ENCODE measurements around the gene GRAMD2B.

Gene GRAMD2B

DNA sequence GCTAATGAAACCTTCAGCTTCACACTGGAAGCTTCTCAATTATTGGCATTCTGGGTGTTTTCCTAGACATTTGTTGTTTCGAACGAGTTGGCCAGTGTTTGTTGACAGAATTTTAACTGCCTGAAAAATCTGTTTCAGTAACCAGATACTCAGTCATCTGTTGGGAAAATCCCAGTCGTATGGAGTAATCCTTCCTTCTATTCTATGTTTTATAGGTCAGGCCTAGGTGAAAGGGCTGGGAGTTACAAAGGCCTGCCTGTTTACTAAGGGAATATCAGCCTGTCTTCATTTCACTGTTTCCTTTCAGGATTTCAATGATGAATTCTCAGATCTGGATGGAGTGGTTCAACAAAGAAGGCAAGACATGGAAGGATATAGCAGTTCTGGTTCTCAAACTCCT lies 59.9 kb downstream of the GRAMD2B start:
- no peak overlapping the region for H3K4me3 ChIP-seq (ENCODE audit: low read depth in 1 of 2, low read length in 2 of 2)
- peaks cover 52% of the 10 kb centered on the region for H3K36me3 ChIP-seq (ENCODE audit: insufficient read depth, low read length)
- H3K9ac ChIP-seq (ENCODE audit: low read length): no peak overlapping the region
- H3K27ac ChIP-seq (ENCODE audit: low read depth, low read length): no peak overlapping the region
- peaks cover 28% of the 10 kb centered on the region for H3K4me1 ChIP-seq (ENCODE audit: insufficient read depth, low read length)
- no peaks in the 10 kb centered on the region for H3K9me3 ChIP-seq (ENCODE audit: low read length)
- H3K27me3 ChIP-seq (ENCODE audit: control insufficient read depth in 1 of 2, insufficient read depth in 2 of 2, low read length in 2 of 2): no peaks in the 10 kb centered on the region

DNA sequence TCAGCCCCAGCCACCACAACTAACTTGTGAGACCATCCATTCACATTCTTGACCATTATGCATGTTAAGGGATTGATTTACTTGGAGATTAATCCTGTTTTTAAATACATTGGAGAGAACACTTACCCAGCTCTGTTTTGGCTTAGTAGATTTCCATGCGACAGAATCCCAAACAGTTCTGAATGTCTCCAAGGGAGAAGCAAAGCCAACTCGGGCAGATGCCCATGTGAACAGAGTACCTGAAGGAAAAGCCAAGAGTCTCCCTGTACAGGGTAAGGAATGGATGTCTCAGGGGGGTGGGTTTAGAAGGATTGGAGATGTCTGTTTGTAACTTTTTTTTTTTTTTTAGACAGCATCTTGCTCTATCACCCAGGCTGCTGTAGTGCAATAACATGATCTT lies 61.0 kb downstream of the GRAMD2B start:
- H3K36me3 ChIP-seq (ENCODE audit: insufficient read depth, low read length): peaks cover 62% of the 10 kb centered on the region
- H3K9ac ChIP-seq (ENCODE audit: low read length): no peak overlapping the region
- no peaks in the 10 kb centered on the region for H3K9me3 ChIP-seq (ENCODE audit: low read length)
- no peaks in the 10 kb centered on the region for H3K27me3 ChIP-seq (ENCODE audit: control insufficient read depth in 1 of 2, insufficient read depth in 2 of 2, low read length in 2 of 2)
- H3K27ac ChIP-seq (ENCODE audit: low read depth, low read length): no peak overlapping the region
- peaks cover 28% of the 10 kb centered on the region for H3K4me1 ChIP-seq (ENCODE audit: insufficient read depth, low read length)
- H3K4me3 ChIP-seq (ENCODE audit: low read depth in 1 of 2, low read length in 2 of 2): no peak overlapping the region

DNA sequence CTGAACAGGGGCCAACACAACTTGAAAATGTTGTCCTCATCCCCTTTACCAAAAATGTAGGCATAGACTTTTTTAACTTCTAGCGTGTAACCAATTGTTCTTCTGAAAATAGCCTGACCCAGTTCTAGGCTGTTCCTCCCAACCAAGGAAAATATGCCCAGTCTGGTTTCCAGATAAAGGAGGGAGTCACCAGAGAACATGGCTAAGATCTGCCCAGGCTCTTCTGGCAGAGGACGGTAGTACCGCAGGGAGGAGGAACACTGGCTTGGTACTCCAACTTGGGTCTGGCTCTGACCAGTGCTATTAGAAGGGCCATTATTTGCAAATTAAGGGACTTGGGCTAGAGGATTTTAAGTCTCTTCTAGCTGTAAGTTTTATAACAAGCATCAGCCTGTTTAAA lies 63.1 kb downstream of the GRAMD2B start:
- peaks cover 64% of the 10 kb centered on the region for H3K36me3 ChIP-seq (ENCODE audit: insufficient read depth, low read length)
- peaks cover 20% of the 10 kb centered on the region for H3K4me1 ChIP-seq (ENCODE audit: insufficient read depth, low read length)
- H3K9me3 ChIP-seq (ENCODE audit: low read length): no peaks in the 10 kb centered on the region
- no peak overlapping the region for H3K4me3 ChIP-seq (ENCODE audit: low read depth in 1 of 2, low read length in 2 of 2)
- no peak overlapping the region for H3K9ac ChIP-seq (ENCODE audit: low read length)
- no peaks in the 10 kb centered on the region for H3K27me3 ChIP-seq (ENCODE audit: control insufficient read depth in 1 of 2, insufficient read depth in 2 of 2, low read length in 2 of 2)
- H3K27ac ChIP-seq (ENCODE audit: low read depth, low read length): no peak overlapping the region

DNA sequence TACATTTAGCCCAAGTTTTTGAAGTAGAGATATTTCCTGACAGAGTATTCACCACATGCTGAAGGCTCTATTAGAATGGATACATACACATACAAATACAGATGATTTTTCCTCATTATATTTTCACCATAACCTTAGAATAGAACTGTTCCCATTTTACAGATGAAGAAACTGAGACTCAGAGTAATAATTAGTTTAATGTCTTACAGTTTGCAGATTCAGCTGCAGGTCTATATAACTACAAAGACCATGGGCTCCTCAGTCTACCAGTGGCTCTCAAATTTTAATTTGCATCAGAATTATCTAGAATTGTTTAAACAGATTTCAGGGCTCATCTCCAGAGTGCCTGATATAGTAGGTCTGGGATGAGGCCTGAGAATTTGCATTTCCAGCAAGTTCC lies 64.4 kb downstream of the GRAMD2B start:
- H3K4me1 ChIP-seq (ENCODE audit: insufficient read depth, low read length): peaks cover 13% of the 10 kb centered on the region
- peaks cover 71% of the 10 kb centered on the region for H3K36me3 ChIP-seq (ENCODE audit: insufficient read depth, low read length)
- H3K9ac ChIP-seq (ENCODE audit: low read length): no peak overlapping the region
- no peak overlapping the region for H3K4me3 ChIP-seq (ENCODE audit: low read depth in 1 of 2, low read length in 2 of 2)
- H3K27ac ChIP-seq (ENCODE audit: low read depth, low read length): no peak overlapping the region
- no peaks in the 10 kb centered on the region for H3K27me3 ChIP-seq (ENCODE audit: control insufficient read depth in 1 of 2, insufficient read depth in 2 of 2, low read length in 2 of 2)
- no peaks in the 10 kb centered on the region for H3K9me3 ChIP-seq (ENCODE audit: low read length)

DNA sequence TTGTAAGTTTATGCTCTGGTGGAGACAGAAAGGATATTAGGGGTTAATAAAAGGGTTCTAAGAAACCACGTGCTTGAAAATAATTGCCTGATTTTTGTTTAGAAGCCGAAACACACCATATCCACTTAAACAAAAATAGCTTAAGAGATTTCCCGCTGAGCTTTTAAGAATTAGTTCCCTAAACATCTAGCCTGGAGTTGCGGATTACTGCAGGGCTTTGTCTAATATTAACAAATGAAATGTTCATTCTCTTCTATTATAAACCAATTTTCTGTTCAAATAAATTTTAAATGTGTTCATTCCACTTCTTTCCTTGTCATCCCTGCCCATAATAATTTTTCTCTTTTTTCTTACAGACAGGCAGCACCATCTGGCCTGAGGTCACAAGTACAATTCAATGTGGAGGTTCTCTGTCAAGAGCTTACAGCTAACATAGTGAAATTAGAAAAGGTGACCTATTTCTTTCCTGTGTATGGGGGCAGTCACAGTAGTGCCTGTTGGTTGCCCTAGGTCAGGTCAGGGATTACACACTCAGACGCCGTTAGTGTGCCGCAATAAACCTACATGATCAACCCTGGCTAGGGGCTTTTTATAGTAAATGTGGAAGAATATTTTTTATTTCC lies 65.3 kb downstream of the GRAMD2B start:
- H3K9ac ChIP-seq (ENCODE audit: low read length): no peak overlapping the region
- no peaks in the 10 kb centered on the region for H3K27me3 ChIP-seq (ENCODE audit: control insufficient read depth in 1 of 2, insufficient read depth in 2 of 2, low read length in 2 of 2)
- no peak overlapping the region for H3K27ac ChIP-seq (ENCODE audit: low read depth, low read length)
- peaks cover 76% of the 10 kb centered on the region for H3K36me3 ChIP-seq (ENCODE audit: insufficient read depth, low read length)
- peaks cover 4% of the 10 kb centered on the region for H3K4me1 ChIP-seq (ENCODE audit: insufficient read depth, low read length)
- H3K9me3 ChIP-seq (ENCODE audit: low read length): no peaks in the 10 kb centered on the region
- no peak overlapping the region for H3K4me3 ChIP-seq (ENCODE audit: low read depth in 1 of 2, low read length in 2 of 2)

DNA sequence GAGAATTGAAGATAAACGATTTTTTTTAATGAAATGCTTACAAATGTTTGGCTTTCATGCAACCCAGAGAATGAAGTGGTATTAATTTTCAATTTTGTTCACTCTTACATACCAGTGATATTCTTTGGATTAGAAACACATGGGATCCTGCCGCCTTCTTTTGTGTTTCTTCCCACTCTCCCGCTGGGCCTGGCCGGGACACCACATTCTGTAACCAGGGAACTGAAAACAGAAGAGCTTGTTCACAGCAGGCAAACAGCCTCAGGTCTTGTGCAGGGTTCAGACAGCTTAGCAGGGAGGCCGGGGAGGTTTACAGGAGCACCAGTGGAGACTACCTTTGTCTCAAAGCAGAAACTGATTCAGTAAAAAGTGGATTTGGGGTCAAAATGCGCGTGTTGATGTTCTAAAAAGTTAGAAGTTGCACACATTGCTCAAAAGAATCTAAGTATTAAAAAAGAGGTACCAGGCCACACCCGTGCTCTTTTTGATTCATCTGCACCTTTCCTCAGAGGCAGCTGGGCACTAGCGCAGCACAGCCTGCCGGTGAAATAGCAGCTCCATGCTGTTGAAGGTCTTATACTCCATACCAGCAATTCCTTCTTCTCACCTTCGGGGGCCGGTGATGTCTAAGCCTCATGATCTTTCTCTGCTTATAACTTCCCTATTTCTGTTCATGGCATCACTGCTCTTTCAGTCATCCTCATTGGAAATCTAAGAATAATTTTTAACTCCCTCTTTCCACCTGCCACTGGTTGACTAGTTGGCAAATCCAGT lies 67.1 kb downstream of the GRAMD2B start:
- H3K4me1 ChIP-seq (ENCODE audit: insufficient read depth, low read length): peaks cover 4% of the 10 kb centered on the region
- peaks cover 64% of the 10 kb centered on the region for H3K36me3 ChIP-seq (ENCODE audit: insufficient read depth, low read length)
- H3K27ac ChIP-seq (ENCODE audit: low read depth, low read length): no peak overlapping the region

DNA sequence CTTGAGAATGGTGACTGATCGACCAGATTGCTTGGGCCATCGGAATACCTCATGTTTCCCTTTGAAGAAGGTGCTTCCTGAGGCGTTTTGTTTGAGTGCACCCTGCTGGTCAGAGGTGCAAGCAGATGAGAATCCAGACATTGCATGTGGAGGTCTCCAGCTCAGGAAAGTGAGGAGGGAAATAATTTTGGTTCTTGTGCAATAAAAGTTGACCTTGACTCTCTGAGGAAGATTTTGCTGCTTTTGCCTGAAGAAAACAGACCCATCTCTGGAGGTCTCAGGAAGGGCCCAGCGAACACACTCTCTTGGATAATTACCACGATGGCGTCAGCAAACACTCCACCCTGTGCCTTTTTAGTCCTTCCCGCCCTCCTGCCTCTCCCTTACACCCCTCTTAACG lies 69.7 kb downstream of the GRAMD2B start:
- H3K9ac ChIP-seq (ENCODE audit: low read length): no peak overlapping the region
- H3K27me3 ChIP-seq (ENCODE audit: control insufficient read depth in 1 of 2, insufficient read depth in 2 of 2, low read length in 2 of 2): no peaks in the 10 kb centered on the region
- H3K9me3 ChIP-seq (ENCODE audit: low read length): no peaks in the 10 kb centered on the region
- peaks cover 4% of the 10 kb centered on the region for H3K4me1 ChIP-seq (ENCODE audit: insufficient read depth, low read length)
- H3K36me3 ChIP-seq (ENCODE audit: insufficient read depth, low read length): peaks cover 38% of the 10 kb centered on the region
- no peak overlapping the region for H3K27ac ChIP-seq (ENCODE audit: low read depth, low read length)
- no peak overlapping the region for H3K4me3 ChIP-seq (ENCODE audit: low read depth in 1 of 2, low read length in 2 of 2)

More for the DNA sequence above, 67.1 kb downstream of the GRAMD2B start:
- H3K4me3 ChIP-seq (ENCODE audit: low read depth in 1 of 2, low read length in 2 of 2): no peak overlapping the region
- H3K9me3 ChIP-seq (ENCODE audit: low read length): no peaks in the 10 kb centered on the region
- H3K27me3 ChIP-seq (ENCODE audit: control insufficient read depth in 1 of 2, insufficient read depth in 2 of 2, low read length in 2 of 2): no peaks in the 10 kb centered on the region
- H3K9ac ChIP-seq (ENCODE audit: low read length): no peak overlapping the region

DNA sequence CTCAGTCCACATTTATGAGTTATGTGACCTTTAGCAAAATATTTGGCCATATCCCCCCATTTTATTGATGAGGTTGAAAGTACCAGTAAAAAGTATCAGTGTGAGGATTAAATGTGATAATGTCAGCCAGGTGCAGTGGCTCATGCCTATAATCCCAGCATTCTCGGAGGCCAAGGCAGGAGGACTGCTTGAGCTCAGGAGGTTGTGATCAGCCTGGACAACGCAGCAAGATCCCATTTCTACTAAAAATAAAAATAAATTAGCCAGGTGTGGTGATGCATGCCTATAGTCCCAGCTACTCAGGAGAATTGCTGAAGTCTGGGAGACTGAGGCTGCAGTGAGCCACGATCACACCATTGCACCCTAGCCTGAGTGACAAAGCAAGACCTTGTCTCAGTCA lies 71.2 kb downstream of the GRAMD2B start:
- no peak overlapping the region for H3K27ac ChIP-seq (ENCODE audit: low read depth, low read length)

DNA sequence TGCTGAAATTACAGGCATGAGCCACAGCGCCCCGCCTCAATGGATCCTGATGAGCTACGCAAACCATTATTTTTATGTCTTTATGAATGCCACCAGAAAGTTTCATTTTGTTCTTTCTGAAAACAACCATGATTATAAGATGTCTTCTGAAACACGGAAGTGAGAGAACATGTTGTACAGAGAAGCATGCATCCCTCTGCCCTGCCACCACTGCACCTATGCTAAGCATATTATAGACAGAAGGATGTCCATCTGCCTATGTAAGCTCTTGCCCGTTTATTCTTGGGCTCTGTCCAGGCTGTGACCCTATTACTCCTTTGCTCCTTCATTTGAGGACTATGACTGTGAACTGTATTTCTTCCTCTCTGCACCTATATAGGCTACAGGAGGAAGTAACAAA lies 74.3 kb downstream of the GRAMD2B start:
- Histone ChIP-seq H3K36me3 (ENCODE audit: insufficient read depth, low read length) (peaks cover 5% of the 10 kb centered on the region), H3K9ac (ENCODE audit: low read length) (no peak overlapping the region), H3K27me3 (ENCODE audit: control insufficient read depth in 1 of 2, insufficient read depth in 2 of 2, low read length in 2 of 2) (no peaks in the 10 kb centered on the region), H3K4me1 (ENCODE audit: insufficient read depth, low read length) (no peaks in the 10 kb centered on the region), H3K4me3 (ENCODE audit: low read depth in 1 of 2, low read length in 2 of 2) (no peak overlapping the region), H3K9me3 (ENCODE audit: low read length) (no peaks in the 10 kb centered on the region), H3K27ac (ENCODE audit: low read depth, low read length) (no peak overlapping the region)

More for the DNA sequence above, 71.2 kb downstream of the GRAMD2B start:
- Histone ChIP-seq H3K36me3 (ENCODE audit: insufficient read depth, low read length) (peaks cover 25% of the 10 kb centered on the region), H3K4me1 (ENCODE audit: insufficient read depth, low read length) (peaks cover 4% of the 10 kb centered on the region), H3K9me3 (ENCODE audit: low read length) (no peaks in the 10 kb centered on the region), H3K27me3 (ENCODE audit: control insufficient read depth in 1 of 2, insufficient read depth in 2 of 2, low read length in 2 of 2) (no peaks in the 10 kb centered on the region), H3K4me3 (ENCODE audit: low read depth in 1 of 2, low read length in 2 of 2) (no peak overlapping the region), H3K9ac (ENCODE audit: low read length) (no peak overlapping the region)

DNA sequence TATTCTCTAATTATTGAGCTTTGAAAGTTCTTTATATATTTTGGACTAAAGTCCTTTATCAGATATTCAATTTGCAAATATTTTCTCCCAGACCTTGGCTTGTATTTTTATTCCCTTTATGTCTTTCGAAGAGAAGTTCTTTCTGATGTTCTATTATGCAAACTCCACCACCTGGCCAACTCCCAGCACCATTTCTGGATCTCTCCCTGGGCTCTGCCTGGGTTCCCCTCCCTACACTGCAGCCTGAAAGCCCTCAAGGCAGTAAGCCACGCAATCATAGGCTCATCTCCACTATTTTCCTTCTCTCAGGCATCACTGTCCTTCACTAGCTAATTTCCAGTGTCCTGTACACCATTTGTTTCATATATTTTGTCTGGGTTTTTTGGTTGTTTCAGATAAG lies 76.1 kb downstream of the GRAMD2B start:
- Histone ChIP-seq H3K9ac (ENCODE audit: low read length) (no peak overlapping the region), H3K36me3 (ENCODE audit: insufficient read depth, low read length) (no peaks in the 10 kb centered on the region), H3K9me3 (ENCODE audit: low read length) (no peaks in the 10 kb centered on the region), H3K27me3 (ENCODE audit: control insufficient read depth in 1 of 2, insufficient read depth in 2 of 2, low read length in 2 of 2) (no peaks in the 10 kb centered on the region), H3K4me1 (ENCODE audit: insufficient read depth, low read length) (no peaks in the 10 kb centered on the region), H3K4me3 (ENCODE audit: low read depth in 1 of 2, low read length in 2 of 2) (no peak overlapping the region), H3K27ac (ENCODE audit: low read depth, low read length) (no peak overlapping the region)

DNA sequence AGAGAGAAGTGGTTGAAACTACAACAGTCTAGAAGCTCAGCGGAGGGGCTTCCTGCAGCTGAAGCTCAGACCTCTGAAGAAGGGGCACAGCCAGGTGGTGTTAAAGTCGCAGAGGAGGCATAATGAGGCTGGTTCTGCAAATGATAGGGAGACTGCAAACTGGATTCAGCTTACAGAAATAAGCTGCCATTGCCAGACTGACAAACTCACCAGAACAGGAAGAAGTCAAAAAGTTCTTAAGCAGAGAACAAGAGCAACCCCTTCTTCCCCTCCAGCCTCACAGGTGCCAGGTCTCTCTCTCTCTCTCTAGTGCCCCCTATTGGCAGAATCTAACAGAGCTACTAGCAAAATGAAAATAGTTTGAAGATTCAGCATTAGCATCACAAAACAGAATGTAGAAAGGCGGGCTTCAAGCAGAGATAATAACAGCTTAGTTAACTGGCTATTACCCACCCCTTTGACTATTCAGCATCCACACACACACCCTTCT lies 76.7 kb downstream of the GRAMD2B start:
- H3K27me3 ChIP-seq (ENCODE audit: control insufficient read depth in 1 of 2, insufficient read depth in 2 of 2, low read length in 2 of 2): no peaks in the 10 kb centered on the region
- H3K9ac ChIP-seq (ENCODE audit: low read length): no peak overlapping the region
- H3K4me3 ChIP-seq (ENCODE audit: low read depth in 1 of 2, low read length in 2 of 2): no peak overlapping the region
- no peaks in the 10 kb centered on the region for H3K9me3 ChIP-seq (ENCODE audit: low read length)
- H3K27ac ChIP-seq (ENCODE audit: low read depth, low read length): no peak overlapping the region
- H3K4me1 ChIP-seq (ENCODE audit: insufficient read depth, low read length): no peaks in the 10 kb centered on the region
- H3K36me3 ChIP-seq (ENCODE audit: insufficient read depth, low read length): no peaks in the 10 kb centered on the region

DNA sequence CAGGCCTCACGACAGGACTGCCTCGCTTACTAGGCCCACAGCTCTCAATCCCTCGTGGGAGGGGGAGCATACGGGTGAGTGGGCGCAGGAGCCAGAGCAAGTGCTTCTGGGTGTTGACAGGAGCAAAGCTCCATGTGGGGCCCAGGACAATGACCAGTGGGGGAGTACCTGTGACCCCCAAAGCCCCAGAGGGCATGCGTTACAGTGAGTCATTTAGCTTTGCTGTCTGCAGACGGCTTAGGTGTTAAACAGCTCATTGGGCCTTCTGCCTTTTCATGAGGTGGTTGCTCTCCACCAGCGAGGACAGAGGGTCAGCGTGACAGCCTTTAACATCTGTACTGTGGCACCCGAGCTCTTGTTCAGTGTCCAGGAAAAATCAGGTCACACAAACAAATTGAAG lies 78.2 kb downstream of the GRAMD2B start:
- no peak overlapping the region for H3K9ac ChIP-seq (ENCODE audit: low read length)
- H3K4me3 ChIP-seq (ENCODE audit: low read depth in 1 of 2, low read length in 2 of 2): no peak overlapping the region
- no peak overlapping the region for H3K27ac ChIP-seq (ENCODE audit: low read depth, low read length)
- no peaks in the 10 kb centered on the region for H3K27me3 ChIP-seq (ENCODE audit: control insufficient read depth in 1 of 2, insufficient read depth in 2 of 2, low read length in 2 of 2)
- H3K36me3 ChIP-seq (ENCODE audit: insufficient read depth, low read length): no peaks in the 10 kb centered on the region
- no peaks in the 10 kb centered on the region for H3K9me3 ChIP-seq (ENCODE audit: low read length)
- H3K4me1 ChIP-seq (ENCODE audit: insufficient read depth, low read length): no peaks in the 10 kb centered on the region
